NOMO-1 treated with DMSO at 0.1 percent for 48 hours (cell line): ENCODE results near the gene ALDH3B1.

Source experiments
- DNase-seq: peaks from one replicate; lab custom pipeline; 2025; ENCODE audit not compliant: unreplicated experiment; lab: John Stamatoyannopoulos, UW

The ALDH3B1 gene

DNA sequence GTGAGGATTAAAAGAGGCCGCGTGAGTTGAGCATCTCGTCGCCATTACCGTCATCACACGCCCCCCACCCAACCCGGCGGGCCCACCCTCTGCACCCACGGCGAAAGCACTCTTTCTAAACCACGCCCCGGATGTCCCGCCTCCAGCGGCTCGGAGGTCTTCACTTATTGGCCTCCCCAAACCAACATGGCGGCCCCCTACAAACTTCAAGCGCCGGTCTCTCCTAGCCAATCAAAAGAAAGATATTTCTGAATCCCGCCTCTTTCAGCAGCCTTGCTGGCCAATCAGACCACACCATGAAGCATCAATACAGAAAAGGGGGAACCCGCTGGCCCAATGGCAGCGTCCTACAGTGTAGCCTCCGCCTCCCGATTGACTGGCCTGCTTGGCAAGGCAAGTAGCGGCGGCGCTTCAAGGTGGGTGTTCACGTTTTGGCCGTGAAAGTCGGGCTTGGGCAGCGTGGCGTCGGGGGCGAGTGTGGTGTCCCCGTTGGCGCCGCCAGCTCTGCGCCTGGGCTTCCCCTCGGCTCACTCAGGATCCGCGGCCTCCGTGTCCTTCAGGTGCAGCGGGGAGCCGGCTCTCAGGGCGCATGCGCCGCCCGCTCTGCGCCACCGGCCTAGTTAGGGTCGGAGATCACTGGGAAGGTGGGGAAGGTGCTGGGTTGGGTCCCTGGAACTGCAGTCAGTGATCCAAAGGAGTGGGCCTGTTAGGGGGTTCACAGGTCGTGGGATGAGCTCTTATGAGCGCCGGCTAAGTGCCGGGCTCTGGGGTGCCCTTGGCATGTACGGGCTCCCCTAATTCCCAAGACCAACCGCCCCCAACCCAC, 20.4 kb downstream of the ALDH3B1 start, which contains the start of gene NDUFS8:
NDUFS8 (plus strand) TSS at position 364 of the 826 bp plus-strand sequence. CDS start 1,471 bp downstream, outside the sequence.
- DNase-seq = peak; percentile 99

DNA sequence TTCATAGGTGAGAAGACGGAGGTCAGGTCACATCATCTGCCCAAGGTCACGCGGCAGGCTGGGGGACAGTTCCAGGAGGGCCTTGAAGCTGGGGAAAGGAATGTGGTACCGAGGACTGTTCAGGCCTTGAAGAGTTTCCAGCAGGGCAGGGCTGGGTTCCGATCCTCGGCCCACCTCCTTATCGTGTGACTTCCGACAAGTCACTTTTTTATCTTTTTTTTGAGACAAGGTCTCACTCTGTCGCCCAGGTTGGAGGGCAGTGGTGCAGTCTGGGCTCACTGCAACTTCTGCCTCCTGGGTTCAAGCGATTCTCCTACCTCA, 21.0 kb downstream of the ALDH3B1 start:
- DNase-seq = no peak

DNA sequence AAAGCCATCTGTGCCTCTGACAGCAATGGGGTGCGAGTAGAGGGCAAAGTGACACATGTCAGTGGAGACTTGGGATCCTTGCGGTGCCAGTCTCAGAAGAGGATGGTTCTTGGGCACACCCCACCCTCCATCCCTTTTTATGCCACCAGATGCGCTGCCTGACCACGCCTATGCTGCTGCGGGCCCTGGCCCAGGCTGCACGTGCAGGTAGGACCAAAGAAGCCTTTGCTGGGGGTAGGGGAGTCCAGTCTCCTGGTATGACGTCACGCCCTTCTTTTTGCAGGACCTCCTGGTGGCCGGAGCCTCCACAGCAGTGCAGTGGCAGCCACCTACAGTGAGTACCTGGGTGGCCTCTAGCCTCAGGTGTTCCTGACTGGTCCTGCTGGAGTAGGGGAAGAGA, 21.9 kb downstream of the ALDH3B1 start:
- no peak for DNase-seq

DNA sequence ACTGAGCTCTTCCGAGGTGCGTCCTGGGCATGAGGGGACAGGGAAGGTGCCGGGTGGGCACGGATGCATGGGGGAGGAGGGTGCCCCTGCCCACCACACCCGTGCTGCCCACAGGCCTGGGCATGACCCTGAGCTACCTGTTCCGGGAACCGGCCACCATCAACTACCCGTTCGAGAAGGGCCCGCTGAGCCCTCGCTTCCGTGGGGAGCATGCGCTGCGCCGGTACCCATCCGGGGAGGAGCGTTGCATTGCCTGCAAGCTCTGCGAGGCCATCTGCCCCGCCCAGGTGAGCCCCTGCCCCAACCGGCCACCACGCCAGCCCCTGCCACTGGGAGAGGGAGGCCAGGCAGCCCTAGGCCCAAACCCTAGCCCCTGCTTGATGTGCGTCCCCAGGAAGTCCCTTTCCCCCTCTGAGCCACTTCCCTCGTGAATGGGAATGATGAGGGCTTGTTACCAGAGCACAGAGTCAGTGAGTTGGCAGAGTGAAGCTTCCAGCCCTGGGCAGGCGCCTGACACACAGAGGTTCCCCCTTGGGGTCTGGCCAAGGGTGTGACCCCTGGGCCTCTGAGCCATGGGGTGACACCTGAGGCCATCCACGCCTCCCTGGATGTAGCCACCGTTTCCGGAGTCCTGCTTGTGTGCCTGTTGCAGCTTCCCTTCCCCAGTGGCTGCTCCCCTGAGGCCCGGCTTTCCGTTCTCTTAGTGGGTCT, 23.0 kb downstream of the ALDH3B1 start:
- DNase-seq = no peak

DNA sequence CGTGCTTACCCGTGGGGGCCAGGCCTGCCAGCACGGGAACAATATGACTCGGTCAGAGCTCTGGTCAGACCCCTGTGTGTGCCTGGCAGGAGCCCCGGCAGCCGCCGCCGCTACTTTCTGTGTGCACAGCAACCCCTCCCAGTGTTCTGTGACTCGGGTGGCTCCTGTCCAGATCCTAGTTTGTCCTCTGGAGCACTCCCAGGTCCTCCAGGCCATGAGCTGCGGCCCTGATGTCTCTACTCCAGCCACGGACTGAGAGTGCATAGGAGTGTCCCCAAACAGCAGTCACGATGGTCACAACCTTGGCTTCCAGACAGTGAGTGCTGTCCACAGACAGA, 23.6 kb downstream of the ALDH3B1 start:
- DNase-seq = no peak

DNA sequence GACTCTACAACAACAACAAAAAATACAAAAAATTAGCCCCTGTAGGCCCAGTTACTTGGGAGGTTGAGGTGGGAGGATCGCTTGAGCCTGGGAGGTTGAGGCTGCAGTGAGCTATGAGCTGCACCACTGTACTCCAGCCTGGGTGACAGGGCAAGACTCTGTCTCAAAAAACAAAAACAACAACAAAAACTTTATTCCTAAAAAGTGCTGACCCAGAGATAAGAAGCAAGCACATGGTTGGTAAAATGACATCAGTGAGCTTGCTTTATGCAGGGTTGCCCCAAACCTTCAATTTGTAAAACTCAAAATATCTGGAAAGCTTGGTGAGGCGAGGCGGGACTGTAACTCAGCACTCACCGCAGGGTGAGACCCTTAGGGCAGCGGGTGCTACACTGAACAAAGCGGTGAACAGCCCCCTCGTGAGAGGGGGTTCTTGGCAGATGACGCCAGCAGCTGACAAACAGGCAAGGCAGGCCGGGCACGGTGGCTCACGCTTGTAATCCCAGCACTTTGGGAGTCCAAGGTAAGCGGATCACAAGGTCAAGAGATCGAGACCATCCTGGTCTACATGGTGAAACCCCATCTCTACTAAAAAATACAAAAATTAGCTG, 25.2 kb downstream of the ALDH3B1 start:
- no peak for DNase-seq

DNA sequence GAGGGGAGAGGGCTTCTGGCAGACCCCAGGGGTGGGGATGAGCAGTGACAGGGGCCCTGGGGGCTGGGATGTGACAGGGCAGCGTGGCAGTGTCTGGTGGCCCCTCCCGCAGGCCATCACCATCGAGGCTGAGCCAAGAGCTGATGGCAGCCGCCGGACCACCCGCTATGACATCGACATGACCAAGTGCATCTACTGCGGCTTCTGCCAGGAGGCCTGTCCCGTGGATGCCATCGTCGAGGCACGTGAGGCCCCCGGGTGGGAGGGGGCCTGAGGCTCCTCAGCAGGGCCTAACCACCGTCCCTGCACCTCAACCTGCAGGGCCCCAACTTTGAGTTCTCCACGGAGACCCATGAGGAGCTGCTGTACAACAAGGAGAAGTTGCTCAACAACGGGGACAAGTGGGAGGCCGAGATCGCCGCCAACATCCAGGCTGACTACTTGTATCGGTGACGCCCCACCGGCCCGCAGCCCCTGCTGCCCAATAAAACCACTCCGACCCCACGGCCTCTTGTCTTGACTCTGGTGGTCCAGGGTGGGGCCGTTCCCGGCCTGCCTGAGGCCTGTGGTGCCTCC, 26.1 kb downstream of the ALDH3B1 start:
- peak; percentile 7 for DNase-seq

DNA sequence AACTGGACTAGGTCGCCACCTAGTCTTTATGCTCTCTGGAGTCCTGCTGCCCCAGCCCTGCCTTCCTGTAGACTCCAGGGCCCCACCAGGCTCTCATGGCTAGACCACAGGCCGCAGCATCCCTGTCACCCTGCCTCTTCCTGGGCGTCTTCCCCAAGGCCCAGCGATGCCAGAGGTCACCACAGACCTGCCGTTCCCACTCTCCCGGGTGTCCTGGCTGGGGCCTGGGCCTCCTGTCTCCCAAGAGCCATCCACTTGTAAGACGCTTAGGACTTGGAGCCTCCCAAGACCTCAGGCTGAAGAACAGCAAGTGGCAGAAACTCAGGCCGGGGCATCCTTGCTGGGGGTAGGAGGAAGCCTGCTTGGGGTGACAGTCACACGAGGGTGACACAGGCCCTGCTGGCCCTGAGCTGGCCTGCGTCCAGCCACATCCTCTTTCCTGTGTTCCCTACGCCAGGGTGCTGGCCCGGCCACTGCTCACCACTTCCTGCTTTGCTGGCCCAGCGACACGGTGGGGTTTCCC, 26.7 kb downstream of the ALDH3B1 start:
- DNase-seq = peak; percentile 53

DNA sequence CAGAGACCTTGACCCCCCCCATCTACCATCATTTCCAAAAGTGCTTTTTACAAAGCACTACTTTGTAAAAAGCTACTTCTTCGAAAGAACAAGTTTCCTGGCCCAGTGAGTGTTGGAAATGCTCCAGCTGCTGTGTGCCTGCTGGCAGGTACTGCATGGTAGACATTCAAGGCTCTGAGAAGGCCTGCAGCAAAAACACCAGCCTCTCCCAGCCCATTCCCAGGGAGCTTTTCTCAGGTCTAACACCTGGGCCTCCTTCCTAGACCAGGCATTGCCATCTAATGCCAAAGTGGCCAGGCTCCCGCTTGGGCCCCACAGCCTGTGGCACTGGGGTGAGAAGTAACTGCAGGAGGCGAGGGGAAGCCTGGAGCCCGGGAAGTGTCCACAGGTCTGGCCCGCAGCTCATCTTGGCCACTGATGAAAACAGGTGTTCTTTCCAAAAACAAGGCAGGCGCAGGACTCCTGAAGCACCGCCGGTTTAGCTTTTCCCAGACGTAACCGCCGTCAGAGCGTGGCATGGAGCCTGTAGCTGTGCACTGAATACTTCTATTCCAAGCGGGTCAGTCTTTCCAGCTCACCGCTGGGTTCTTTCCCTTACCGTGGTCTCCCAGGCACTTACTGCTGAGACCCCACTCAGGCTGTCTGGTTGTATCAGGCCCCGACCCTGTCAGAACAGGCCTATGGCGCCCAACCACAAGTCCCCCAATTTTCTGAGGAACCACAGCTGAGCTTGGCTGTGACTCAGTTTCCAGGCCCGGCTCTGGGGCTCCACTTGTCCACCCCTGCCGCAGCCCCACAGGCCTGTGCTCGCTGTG, 27.5 kb downstream of the ALDH3B1 start:
- DNase-seq = no peak

DNA sequence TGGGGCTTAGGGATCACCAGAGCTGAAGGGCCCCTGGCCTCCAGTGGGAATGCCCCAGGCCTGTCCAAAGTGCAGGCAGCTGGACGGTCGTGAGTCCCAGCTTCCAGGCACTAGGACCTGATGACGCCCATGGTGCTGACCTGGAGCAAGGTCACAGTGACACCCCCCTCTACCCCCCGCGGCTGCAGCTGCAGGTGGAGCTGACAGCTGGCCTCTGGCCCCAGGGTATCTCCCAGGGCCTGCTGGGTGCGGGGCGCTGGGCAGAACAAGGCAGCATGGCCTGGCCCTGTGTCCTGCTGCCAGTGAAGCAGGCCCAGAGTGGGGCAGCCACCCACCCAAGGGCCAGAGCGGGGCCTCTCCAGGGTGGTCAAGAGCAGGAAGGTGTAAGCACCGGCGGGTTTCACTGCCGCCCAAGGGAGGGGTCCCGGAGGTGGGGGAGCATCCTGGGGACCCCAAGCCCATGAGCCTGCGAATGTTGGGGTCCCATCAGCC, 28.1 kb downstream of the ALDH3B1 start:
- DNase-seq = no peak

DNA sequence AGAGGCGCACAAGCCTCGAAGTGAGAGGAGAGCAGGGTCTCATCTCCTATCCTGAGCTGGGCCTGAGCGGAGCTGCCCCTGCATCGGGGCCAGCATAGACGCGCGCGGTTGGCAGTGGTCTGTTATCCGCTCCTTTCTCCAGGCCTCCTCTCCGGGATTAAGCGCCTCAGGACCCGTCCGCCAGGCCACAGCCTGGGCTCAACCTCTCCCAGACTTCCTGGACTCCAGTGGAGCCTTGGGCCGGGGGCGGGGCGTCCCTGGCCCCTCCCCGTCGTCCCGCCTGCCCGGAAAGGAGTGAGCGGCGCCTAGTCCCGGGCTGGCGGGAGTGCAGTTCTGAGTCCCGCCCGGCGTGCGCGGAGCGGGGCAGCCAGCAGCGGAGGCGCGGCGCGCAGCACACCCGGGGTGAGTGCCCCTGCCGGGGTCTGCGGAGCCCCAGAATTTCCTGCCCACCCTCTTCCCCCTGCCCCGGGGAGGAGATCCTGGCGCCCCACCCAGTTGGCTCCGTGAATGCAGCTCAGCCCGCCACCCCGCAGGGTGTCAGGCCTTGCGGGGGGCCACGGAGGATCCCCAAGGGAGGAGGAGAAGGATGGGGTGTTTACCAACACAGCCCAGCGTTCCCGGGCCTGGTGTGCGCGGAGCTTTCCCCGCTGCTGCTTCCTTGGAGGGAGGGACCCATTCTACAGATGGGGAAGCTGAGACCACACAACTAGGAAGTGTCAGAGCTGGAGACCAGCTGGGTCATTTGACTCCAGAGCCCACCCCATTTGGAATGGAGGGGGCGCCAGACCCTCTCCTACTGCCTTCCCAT, 28.8 kb downstream of the ALDH3B1 start, which contains the start of gene TCIRG1:
TCIRG1 (plus strand) TSS at position 308 of the 808 bp plus-strand sequence. CDS start 2,247 bp downstream, outside the sequence.
- DNase-seq = peak; percentile 40

DNA sequence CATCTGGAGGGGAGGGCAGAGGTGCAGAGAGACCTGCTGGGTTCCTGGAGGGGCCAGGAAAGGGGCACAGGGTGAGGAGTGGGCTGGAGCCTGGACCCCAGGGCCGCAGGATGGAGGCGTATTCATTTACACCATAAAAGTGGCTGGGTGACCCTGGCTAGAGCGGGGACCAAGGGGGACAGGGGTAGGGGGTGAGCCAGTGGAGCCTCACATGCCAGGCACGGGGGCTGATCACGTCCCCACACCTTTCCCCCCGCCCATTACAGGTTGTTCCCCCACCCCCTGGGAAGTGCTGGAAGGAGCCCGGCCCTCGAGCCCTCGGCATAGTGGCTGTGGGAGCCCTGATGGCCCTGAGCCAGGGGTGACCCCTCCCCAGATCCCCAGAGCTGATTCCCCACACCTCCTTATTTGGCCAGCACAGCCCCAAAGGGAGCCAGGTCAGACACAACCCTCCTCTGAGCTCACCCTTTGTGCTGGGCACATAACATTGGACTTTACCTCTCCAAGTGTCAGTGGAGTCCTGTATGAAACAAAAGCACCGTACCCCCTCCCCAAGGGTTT, 29.5 kb downstream of the ALDH3B1 start:
- DNase-seq = no peak

DNA sequence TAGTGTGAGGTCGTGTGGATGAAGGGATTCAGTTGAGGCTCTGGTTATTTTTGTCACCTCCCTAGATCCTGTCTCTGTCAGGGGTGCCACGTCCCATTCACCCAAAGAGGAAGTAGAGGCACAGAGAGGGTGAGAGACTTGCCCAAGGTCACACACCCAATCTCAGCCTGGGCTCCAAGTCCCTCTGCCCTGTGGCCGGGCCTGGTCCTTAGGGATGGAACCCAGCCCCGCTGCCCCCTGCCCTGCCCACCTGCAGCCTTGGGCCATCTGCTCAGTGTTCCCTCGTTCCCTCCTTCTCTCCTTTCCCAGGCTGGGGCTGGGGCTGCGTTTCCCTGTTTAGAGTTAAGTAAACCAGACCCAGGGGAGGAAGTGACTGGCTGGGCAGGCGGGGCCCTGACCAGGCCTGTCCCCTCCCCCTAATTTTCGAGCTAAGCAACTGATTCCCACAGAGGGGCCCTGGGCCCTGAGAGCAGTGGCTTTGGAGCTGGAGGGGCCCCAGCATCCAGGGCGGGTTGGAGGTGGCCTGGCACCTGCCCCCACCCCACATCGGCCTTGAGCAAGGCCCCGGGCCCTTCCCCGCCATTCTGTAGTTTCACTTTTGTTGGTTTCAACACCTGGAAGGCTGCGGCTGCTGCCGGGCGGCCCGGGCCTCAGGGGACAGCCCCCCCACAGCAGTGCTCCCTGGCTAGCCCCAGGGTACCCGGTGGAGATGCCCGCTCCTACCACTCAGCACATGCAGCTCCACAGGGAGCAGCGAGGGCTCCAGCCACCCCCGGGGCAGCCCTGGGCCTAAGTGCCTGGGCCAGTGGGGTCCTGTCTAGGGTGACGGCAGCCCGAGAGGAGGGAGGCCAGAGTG, 30.2 kb downstream of the ALDH3B1 start:
- DNase-seq = peak; percentile 74

DNA sequence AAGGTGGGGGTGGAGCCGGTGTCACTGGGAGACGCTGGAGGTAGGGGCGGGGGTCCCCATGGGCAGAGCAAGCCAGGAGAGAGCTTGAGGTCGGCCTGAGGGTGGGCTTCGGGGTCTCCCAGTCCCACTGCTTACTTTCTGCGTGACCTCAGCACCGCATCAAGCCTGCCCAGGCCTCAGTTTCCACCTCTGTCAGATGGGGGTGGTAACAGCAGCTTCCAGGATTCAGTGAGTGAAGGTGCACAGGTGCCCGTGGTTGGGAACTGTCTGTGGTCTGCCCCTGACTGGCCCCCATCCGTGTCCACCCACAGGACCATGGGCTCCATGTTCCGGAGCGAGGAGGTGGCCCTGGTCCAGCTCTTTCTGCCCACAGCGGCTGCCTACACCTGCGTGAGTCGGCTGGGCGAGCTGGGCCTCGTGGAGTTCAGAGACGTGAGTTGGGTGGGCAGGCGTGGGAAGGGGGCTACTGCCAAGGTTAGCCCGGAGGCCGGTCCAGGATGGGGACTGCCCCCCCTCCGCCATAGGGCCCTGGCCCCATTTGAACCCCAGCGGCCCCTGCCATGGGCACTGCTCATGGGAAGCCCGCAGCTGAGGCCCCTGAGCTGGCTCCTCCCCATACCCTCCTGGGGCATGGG, 30.9 kb downstream of the ALDH3B1 start:
- no peak for DNase-seq

DNA sequence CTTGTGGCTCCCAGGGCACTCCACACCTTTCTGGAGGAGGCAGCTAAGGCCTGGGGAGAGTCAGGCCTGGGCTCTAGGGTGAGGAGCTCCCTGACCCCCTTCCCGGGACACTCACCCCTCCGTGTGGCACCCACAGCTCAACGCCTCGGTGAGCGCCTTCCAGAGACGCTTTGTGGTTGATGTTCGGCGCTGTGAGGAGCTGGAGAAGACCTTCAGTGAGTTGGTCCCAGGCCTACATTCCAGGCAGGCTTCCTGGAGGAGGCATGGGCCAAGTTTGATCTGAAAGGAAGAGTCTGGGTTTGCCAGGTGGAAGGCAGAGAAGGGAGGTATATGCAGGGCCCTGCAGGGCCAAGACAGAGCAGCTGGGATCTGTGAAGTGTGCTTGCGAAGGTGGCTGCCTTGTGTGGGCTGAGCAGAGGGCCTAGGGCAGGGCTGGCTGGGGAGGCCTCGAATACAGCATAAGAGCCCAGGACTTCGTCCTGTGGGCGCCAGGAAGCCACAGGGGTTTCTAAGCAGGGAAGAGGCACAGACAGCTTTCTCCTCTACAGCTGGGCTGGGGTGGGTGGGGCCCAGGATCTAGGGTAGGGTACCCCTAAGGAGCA, 31.6 kb downstream of the ALDH3B1 start:
- DNase-seq = no peak

DNA sequence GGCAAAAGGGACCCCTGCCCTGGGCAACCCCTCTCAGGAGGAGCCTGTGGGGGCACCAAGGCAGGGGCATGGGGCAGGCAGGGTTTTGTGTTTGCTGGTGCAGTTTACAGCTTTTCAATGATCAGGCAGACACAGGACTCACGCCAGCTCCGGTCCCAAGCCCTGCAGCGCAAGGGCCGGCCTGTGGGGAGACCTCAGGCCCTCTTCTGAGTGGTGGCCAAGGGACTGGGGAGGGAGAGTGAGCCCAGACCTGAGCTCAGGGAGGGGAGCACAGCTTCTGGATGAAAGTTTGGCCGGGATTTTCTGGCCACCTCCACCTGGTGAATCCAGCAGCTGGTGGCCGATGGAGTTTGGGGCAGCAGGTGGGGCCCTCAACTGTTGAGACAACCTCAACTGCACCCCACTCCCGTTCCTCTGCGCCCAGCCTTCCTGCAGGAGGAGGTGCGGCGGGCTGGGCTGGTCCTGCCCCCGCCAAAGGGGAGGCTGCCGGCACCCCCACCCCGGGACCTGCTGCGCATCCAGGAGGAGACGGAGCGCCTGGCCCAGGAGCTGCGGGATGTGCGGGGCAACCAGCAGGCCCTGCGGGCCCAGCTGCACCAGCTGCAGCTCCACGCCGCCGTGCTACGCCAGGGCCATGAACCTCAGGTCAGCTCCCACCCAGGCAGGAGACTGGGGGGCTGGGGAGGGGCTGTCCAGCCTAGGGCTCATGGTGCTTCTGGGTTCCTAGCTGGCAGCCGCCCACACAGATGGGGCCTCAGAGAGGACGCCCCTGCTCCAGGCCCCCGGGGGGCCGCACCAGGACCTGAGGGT, 32.3 kb downstream of the ALDH3B1 start:
- no peak for DNase-seq

DNA sequence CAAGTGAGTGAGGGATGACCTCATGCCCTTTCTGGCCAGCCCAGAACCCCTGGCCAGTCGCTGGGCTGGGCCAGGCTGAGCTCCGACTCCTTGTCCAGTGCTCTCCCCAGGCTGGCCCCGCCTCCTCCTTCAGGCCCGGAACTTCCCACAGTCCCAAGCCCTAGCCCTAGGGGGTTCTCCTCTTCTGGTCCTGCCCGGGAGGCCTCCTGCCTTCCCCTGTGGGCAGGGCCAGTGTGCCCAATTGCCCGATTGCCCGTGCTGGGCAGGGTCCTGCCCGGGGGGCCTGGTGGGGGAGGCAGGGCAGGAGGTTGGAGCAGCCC, 32.9 kb downstream of the ALDH3B1 start:
- DNase-seq = no peak
